HEK293 (cell line): ENCODE data around the gene ILKAP.

Experiments used
- CTCF ChIA-PET: fragments of 350-600 bp; formaldehyde crosslinking; extraction: SDS; loops from one replicate; lab custom pipeline; 2021; ENCODE audit warnings: antibody characterized with exemption; lab: Yijun Ruan, JAX
- POLR2A ChIA-PET: fragments of 300-600 bp; formaldehyde crosslinking; extraction: SDS; loops from one replicate; lab custom pipeline; 2020; ENCODE audit warnings: antibody characterized with exemption, inconsistent platforms; lab: Yijun Ruan, JAX
- H3K27ac ChIP-seq: fragments of 200-500 bp; sonication (Bioruptor generic); 2 replicates; pipeline ENCODE4 v1.5.1; 2014; ENCODE audit warnings: low read depth, low read length, control low read depth, inconsistent platforms; ENCODE audit errors: extremely low read depth
- H3K36me3 ChIP-seq, 2 experiments: fragments of 200-500 bp in 1 of 2; sonication (Bioruptor generic) in 1 of 2; 1 replicate in 1 of 2; 2 replicates in 1 of 2; pipeline ENCODE4 v1.5.1; 2014 to 2017; ENCODE audit warnings: inconsistent platforms in 2 of 2, low read length in 2 of 2; ENCODE audit not compliant: control insufficient read depth in 2 of 2, insufficient read depth in 1 of 2
- H3K4me1 ChIP-seq: fragments of 200-500 bp; sonication (Bioruptor generic); 2 replicates; pipeline ENCODE4 v1.5.1; 2014; ENCODE audit warnings: mild to moderate bottlenecking, low read length, inconsistent platforms; ENCODE audit not compliant: control insufficient read depth, insufficient read depth
- H3K4me3 ChIP-seq: 2 replicates; pipeline ENCODE4 v1.5.1; 2011; ENCODE audit warnings: low read depth, mild to moderate bottlenecking, control low read depth, low read length, moderate library complexity
- H3K9me3 ChIP-seq: fragments of 200-500 bp; sonication (Bioruptor generic); 2 replicates; pipeline ENCODE4 v1.5.1; 2014; ENCODE audit warnings: low read depth, low read length, inconsistent platforms; ENCODE audit not compliant: control insufficient read depth, insufficient read depth
- ATF2 ChIP-seq: fragments of 450-650 bp; formaldehyde crosslinking; IDR thresholded peaks from 2 replicates; pipeline ENCODE4 v1.5.1; 2016; ENCODE audit warnings: missing biosample characterization, missing genetic modification characterization, low read depth
- KLF9 ChIP-seq: fragments of 450-650 bp; formaldehyde crosslinking; IDR thresholded peaks from 2 replicates; pipeline ENCODE4 v1.5.1; 2016; ENCODE audit warnings: missing biosample characterization, missing genetic modification characterization, low read depth
- PATZ1 ChIP-seq: fragments of 450-650 bp; formaldehyde crosslinking; IDR thresholded peaks from 2 replicates; pipeline ENCODE4 v1.5.1; 2016; ENCODE audit warnings: missing biosample characterization, missing genetic modification characterization
- SETDB1 ChIP-seq: IDR thresholded peaks from one replicate; pipeline ENCODE4 v1.6.1; 2017; ENCODE audit warnings: mild to moderate bottlenecking, low read length, moderate library complexity, mixed read lengths; ENCODE audit not compliant: insufficient read length
- TRIM28 ChIP-seq: IDR thresholded peaks from 2 replicates; pipeline ENCODE4 v1.6.1; 2011; ENCODE audit warnings: low read length, control low read depth, borderline replicate concordance
- ZNF16 ChIP-seq: fragments of 450-650 bp; formaldehyde crosslinking; IDR thresholded peaks from 2 replicates; pipeline ENCODE4 v1.5.1; 2016; ENCODE audit warnings: low read depth, missing biosample characterization, missing genetic modification characterization
- ZNF184 ChIP-seq: fragments of 450-650 bp; IDR thresholded peaks from 2 replicates; pipeline ENCODE4 v1.5.1; 2018; ENCODE audit warnings: missing biosample characterization, mild to moderate bottlenecking, missing genetic modification characterization
- ZNF280D ChIP-seq: fragments of 450-650 bp; formaldehyde crosslinking; IDR thresholded peaks from 2 replicates; pipeline ENCODE4 v1.5.1; 2016; ENCODE audit warnings: missing biosample characterization, missing genetic modification characterization
- ZNF561 ChIP-seq: fragments of 450-650 bp; IDR thresholded peaks from 2 replicates; pipeline ENCODE4 v1.5.1; 2018; ENCODE audit warnings: missing biosample characterization, missing genetic modification characterization, borderline replicate concordance
- ZNF624 ChIP-seq: fragments of 450-650 bp; formaldehyde crosslinking; IDR thresholded peaks from 2 replicates; pipeline ENCODE4 v1.5.1; 2017; ENCODE audit warnings: missing biosample characterization, missing genetic modification characterization
- ZNF837 ChIP-seq: fragments of 450-650 bp; formaldehyde crosslinking; IDR thresholded peaks from 2 replicates; pipeline ENCODE4 v1.5.1; 2016; ENCODE audit warnings: missing biosample characterization, missing genetic modification characterization

ILKAP gene

GRCh38 chr2:238224356-238225035 is 21.0 kb upstream of the ILKAP start (continued):
- TF ChIP-seq ZNF280D (tag by site-specific recombination), result no peak
- TF ChIP-seq, all 188 proteins: peak for 0

GRCh38 chr2:238220892-238221521 is 17.5 kb upstream of the ILKAP start:
- Histone ChIP-seq H3K27ac (no peak overlapping the region), H3K9me3 (no peaks in the 10 kb centered on the region), H3K4me1 (no peaks in the 10 kb centered on the region)
- TF ChIP-seq ATF2 (tag by site-specific recombination) (no peak), ZNF561 (tag by site-specific recombination) (no peak), SETDB1 (peak; percentile 7), ZNF624 (no peak), ZNF184 (tag by site-specific recombination) (no peak), PATZ1 (tag by site-specific recombination) (no peak), ZNF837 (tag by site-specific recombination) (no peak)
- TF ChIP-seq, all 188 proteins: peak for 1
- POLR2A ChIA-PET, result no interaction called here
- H3K36me3 ChIP-seq, result no peaks in the 10 kb centered on the region
- CTCF ChIA-PET, result no interaction called here
- no peak overlapping the region for H3K4me3 ChIP-seq

- CTCF ChIA-PET, result no interaction called here
- H3K36me3 ChIP-seq, result no peaks in the 10 kb centered on the region
- TF ChIP-seq TRIM28 (no peak), ZNF16 (no peak), KLF9 (tag by site-specific recombination) (no peak), SETDB1 (peak; percentile 40)
- TF ChIP-seq, all 188 proteins: peak for 1
- POLR2A ChIA-PET, result no interaction called here
- Histone ChIP-seq H3K4me3 (no peak overlapping the region), H3K9me3 (no peaks in the 10 kb centered on the region), H3K27ac (no peak overlapping the region), H3K4me1 (no peaks in the 10 kb centered on the region)
Observed at GRCh38 chr2:238220274-238220891, 16.9 kb upstream of the ILKAP start.
